ENCODE measurements around the gene FOXF2.

GRCh38 chr6:1386038-1386709, 3.2 kb upstream of the FOXF2 start:
- TF ChIP-seq CTCF (conservative IDR thresholded peaks at IDR 0.05; ENCODE audit: low read length): no peak
- TF ChIP-seq EZH2phosphoT487 (IDR thresholded peaks at IDR 0.05; ENCODE audit: borderline replicate concordance): no peak
